Nephron (organoid): ENCODE measurements around the gene EIF4E.
"Not testable (repeated sequence)": the region's sequence is repeated elsewhere in the genome, so short reads cannot be mapped to it uniquely, and the experiment has no call there.

Experiments
- H3K27ac Mint-ChIP-seq, 3 experiments: 2 replicates each; pipeline ENCODE4 v1.8.0; 2020; ENCODE audit warnings: mixed read lengths in 3 of 3, mild to moderate bottlenecking in 2 of 3, moderate library complexity in 1 of 3
- H3K27me3 Mint-ChIP-seq: 2 replicates; pipeline ENCODE4 v1.8.0; 2021; ENCODE audit warnings: low read depth, mild to moderate bottlenecking, moderate library complexity, mixed read lengths
- H3K36me3 Mint-ChIP-seq: 2 replicates; pipeline ENCODE4 v1.8.0; 2020; ENCODE audit warnings: low read depth, mixed read lengths
- H3K4me1 Mint-ChIP-seq: 2 replicates; pipeline ENCODE4 v1.8.0; 2020; ENCODE audit warnings: mixed read lengths
- H3K4me3 Mint-ChIP-seq, 3 experiments: 2 replicates each; pipeline ENCODE4 v1.8.0; 2020; ENCODE audit warnings: mild to moderate bottlenecking in 3 of 3, mixed read lengths in 3 of 3, moderate library complexity in 2 of 3
- H3K9me3 Mint-ChIP-seq: 2 replicates; pipeline ENCODE4 v1.8.0; 2020; ENCODE audit warnings: mixed read lengths
- TF ChIP-seq, protein P1 (sequence below), 3 experiments: fragments of 200-600 bp; sonication (generic); IDR thresholded peaks; one replicate each; pipeline ENCODE4 v1.5.0; 2021; ENCODE audit warnings: antibody characterized with exemption in 3 of 3; ENCODE audit not compliant: unreplicated experiment in 3 of 3

EIF4E gene

DNA sequence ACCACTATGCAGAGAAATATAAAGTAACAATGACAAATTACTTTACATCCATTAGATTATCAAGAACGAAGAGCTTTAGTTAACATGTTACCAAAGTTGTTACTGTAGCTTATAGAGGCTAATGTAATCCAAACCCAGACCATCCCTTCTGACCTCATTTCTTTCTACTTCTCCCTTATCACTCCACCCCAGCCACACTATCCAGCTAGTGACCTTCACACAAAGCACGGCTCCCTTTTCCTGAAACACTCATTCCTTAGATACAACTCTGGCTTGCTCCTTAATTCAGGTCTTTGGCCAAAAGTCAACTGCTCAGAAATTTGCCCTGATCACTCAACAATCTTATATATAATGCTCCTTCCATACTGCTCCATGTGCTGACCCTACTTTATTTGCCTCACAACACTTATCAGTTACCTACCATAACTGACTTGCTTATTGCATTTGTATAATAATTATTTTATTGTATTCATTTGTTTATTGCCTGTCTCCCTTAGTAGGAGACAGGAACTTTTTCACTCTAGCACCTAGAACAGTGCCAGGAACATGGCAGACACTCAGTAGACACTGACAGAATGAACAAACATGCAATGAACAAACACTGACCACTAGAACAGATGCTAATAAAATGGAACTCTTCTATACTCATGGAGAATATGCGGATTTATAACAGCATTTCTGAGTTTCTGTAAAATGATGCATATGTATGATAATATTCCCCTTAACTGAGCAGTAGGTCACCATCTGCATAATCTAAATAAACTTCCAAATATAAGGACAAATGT is 67.6 kb downstream of the EIF4E start:
- TF ChIP-seq, protein P1, sequence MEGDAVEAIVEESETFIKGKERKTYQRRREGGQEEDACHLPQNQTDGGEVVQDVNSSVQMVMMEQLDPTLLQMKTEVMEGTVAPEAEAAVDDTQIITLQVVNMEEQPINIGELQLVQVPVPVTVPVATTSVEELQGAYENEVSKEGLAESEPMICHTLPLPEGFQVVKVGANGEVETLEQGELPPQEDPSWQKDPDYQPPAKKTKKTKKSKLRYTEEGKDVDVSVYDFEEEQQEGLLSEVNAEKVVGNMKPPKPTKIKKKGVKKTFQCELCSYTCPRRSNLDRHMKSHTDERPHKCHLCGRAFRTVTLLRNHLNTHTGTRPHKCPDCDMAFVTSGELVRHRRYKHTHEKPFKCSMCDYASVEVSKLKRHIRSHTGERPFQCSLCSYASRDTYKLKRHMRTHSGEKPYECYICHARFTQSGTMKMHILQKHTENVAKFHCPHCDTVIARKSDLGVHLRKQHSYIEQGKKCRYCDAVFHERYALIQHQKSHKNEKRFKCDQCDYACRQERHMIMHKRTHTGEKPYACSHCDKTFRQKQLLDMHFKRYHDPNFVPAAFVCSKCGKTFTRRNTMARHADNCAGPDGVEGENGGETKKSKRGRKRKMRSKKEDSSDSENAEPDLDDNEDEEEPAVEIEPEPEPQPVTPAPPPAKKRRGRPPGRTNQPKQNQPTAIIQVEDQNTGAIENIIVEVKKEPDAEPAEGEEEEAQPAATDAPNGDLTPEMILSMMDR (IDR thresholded peaks at IDR 0.05; ENCODE audit: unreplicated experiment in 3 of 3): no peak
- Mint-ChIP-seq H3K27me3 (no peaks in the 10 kb centered on the region), H3K9me3 (no peaks in the 10 kb centered on the region), H3K27ac (no peak overlapping the region), H3K4me1 (no peaks in the 10 kb centered on the region), H3K36me3 (no peaks in the 10 kb centered on the region), H3K4me3 (no peak overlapping the region)

DNA sequence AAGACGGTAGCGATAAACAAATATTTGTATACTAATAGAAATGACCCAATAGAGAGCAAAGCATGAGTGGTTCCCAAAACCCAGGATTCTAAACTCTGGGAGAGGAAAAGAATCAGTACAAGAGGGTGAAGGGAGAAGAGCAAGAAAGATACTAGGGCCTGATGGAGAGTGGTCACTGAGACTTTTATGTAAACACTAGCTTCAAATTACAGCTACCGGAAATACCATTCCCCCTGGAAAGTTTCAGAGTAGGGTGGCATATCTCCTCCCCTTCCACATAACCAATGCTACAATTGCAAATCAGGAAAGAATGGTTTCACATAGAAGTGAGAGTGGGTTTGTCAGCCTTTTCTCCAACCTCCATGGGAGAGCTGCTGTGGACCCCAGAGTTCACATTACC is 77.1 kb downstream of the EIF4E start:
- no peak overlapping the region for H3K27ac Mint-ChIP-seq
- peaks cover 9% of the 10 kb centered on the region for H3K9me3 Mint-ChIP-seq
- H3K36me3 Mint-ChIP-seq: no peaks in the 10 kb centered on the region
- no peaks in the 10 kb centered on the region for H3K27me3 Mint-ChIP-seq
- no peaks in the 10 kb centered on the region for H3K4me1 Mint-ChIP-seq
- no peak overlapping the region for H3K4me3 Mint-ChIP-seq
- TF ChIP-seq, protein P1 (IDR thresholded peaks at IDR 0.05; ENCODE audit: unreplicated experiment in 3 of 3): no peak

DNA sequence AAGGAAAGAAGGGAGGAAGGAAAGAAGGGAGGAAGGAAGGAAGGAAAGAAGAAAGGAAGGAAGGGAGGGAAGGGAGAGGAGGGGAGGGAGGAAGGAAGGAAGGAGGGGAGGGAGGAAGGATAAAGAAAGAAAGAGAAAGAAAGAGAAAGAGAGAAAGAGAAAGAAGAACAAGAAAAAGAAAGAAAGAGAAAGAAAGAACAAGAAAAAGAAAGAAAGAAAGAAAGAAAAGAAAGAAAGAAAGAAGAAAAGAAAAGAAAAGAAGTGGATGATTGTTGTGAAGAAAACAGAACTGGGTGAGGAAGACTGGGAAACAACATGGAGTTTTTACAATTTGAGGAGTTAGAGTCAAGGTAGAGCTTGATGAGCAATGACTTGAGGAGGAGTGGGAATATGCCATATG is 78.0 kb downstream of the EIF4E start:
- H3K4me3 Mint-ChIP-seq: no peak overlapping the region
- H3K27me3 Mint-ChIP-seq: no peaks in the 10 kb centered on the region
- no peak overlapping the region for H3K27ac Mint-ChIP-seq
- TF ChIP-seq, protein P1 (IDR thresholded peaks at IDR 0.05; ENCODE audit: unreplicated experiment in 3 of 3): no peak
- no peaks in the 10 kb centered on the region for H3K36me3 Mint-ChIP-seq
- H3K9me3 Mint-ChIP-seq: peaks cover 9% of the 10 kb centered on the region
- H3K4me1 Mint-ChIP-seq: no peaks in the 10 kb centered on the region

DNA sequence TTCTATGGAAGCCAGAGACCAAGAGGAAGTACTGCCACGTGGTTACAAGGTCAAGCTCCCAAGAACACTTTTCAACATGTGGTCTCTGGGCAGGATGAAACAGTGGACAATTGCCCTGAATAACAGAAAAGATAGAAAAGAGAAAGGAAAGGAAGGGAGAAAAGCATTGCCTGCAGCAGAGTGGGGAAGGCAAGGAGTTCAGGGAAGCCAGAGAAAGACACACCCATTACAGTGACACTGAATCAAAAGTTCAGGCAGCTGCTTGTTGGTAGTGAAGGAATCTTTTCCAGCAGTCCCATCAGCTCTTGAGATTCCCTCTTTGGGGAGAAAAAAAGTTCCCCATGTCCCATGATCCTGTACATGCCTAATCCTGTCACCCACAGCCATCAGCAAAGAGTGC is 80.5 kb downstream of the EIF4E start:
- TF ChIP-seq, protein P1 (IDR thresholded peaks at IDR 0.05; ENCODE audit: unreplicated experiment in 3 of 3): no peak
- Mint-ChIP-seq H3K9me3 (peaks cover 14% of the 10 kb centered on the region), H3K36me3 (no peaks in the 10 kb centered on the region), H3K27me3 (no peaks in the 10 kb centered on the region), H3K27ac (no peak overlapping the region), H3K4me1 (no peaks in the 10 kb centered on the region), H3K4me3 (no peak overlapping the region)

DNA sequence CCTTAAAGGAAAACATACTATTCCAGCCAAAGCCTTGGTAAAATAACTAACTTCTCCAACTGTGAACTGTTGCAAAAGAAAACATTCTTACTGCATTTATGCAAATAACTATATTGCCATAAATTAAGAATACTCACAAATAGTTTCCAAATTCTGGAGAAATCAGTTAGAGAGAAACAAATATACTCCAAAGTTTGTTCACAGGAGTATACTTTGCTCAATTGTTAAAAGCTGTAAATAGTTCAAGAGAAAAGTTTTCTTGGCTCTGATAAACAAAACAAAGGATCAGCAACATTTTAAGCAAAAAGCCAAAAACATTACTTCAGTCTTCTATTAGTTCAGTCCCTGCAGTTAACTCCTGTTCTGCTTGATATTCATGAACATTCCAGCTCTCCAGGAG is 83.0 kb downstream of the EIF4E start:
- H3K9me3 Mint-ChIP-seq: peaks cover 29% of the 10 kb centered on the region
- H3K27ac Mint-ChIP-seq: no peak overlapping the region
- no peaks in the 10 kb centered on the region for H3K4me1 Mint-ChIP-seq
- no peak overlapping the region for H3K4me3 Mint-ChIP-seq
- no peaks in the 10 kb centered on the region for H3K27me3 Mint-ChIP-seq
- TF ChIP-seq, protein P1 (IDR thresholded peaks at IDR 0.05; ENCODE audit: unreplicated experiment in 3 of 3): no peak
- H3K36me3 Mint-ChIP-seq: peaks cover 6% of the 10 kb centered on the region

DNA sequence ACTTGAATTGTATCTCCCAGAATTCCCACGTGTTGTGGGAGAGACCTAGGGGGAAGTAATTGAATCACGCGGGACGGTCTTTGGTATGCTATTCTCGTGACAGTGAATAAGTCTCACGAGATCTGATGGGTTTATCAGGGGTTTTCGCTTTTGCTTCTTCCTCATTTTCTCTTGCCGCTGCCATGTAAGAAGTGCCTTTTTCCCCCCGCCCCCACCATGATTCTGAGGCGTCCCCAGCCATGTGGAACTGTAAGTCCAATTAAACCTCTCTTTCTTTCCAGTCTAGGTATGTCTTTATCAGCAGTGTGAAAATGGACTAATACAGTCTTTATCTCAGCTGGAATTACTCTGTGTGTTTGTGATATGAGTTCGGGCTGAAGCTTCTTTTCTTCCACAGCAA is 86.0 kb downstream of the EIF4E start:
- H3K36me3 Mint-ChIP-seq, H3K27ac Mint-ChIP-seq, H3K4me3 Mint-ChIP-seq, H3K27me3 Mint-ChIP-seq, H3K4me1 Mint-ChIP-seq: not testable (repeated sequence)
- H3K9me3 Mint-ChIP-seq: peaks cover 22% of the 10 kb centered on the region
